PC-9 (cell line): ENCODE measurements around the gene PGGHG. TPM values are rescaled to one million over a fixed set of nuclear protein-coding genes. Genes with fewer than 3 reads are reported as not detected.

Experiments used
- BruUV-seq: library from RNA; stranded (reverse); fragments of 400-500 nt; replicated peaks from 2 replicates; lab custom pipeline; 2021; lab: Mats Ljungman, UMichigan
- CTCF ChIA-PET: fragments of 300-600 bp; sonication (Branson Sonifier 250); formaldehyde crosslinking; loops from one replicate; lab custom pipeline; 2022; ENCODE audit warnings: antibody characterized with exemption; lab: Charles Lee
- POLR2A ChIA-PET: fragments of 300-600 bp; sonication (Branson Sonifier 250); formaldehyde crosslinking; loops from one replicate; lab custom pipeline; 2022; ENCODE audit warnings: antibody characterized with exemption; ENCODE audit not compliant: unreplicated experiment; lab: Charles Lee
- DNase-seq, 2 experiments: peaks; one replicate each; pipeline versions ENCODE4 v3.0.0 to v3.0.0-alpha.2; 2015 to 2022; ENCODE audit warnings: mixed read lengths in 1 of 2
- H2AFZ ChIP-seq: fragments of 200-600 bp; sonication (generic); 2 replicates; pipeline ENCODE4 v1.8.1; 2017; ENCODE audit warnings: antibody characterized with exemption
- H3F3A ChIP-seq: fragments of 200-600 bp; sonication (generic); 2 replicates; pipeline ENCODE4 v1.8.1; 2017; ENCODE audit warnings: antibody characterized with exemption, mild to moderate bottlenecking, low read depth; ENCODE audit not compliant: insufficient read depth
- H3K27ac ChIP-seq: fragments of 200-600 bp; sonication (generic); 2 replicates; pipeline ENCODE4 v1.6.1; 2016; ENCODE audit warnings: mixed run types
- H3K27me3 ChIP-seq: fragments of 200-600 bp; sonication (generic); 2 replicates; pipeline ENCODE4 v1.6.1; 2016; ENCODE audit warnings: low read depth, mixed run types; ENCODE audit not compliant: insufficient read depth
- H3K36me3 ChIP-seq: fragments of 200-600 bp; sonication (generic); 2 replicates; pipeline ENCODE4 v1.6.1; 2016; ENCODE audit warnings: low read depth, mixed run types
- H3K4me1 ChIP-seq: fragments of 200-600 bp; sonication (generic); replicated peaks from 2 replicates; pipeline ENCODE4 v1.6.1; 2016; ENCODE audit warnings: mixed run types; ENCODE audit not compliant: insufficient read depth
- H3K4me2 ChIP-seq: fragments of 200-600 bp; sonication (generic); 2 replicates; pipeline ENCODE4 v1.6.1; 2017; ENCODE audit warnings: mixed run types
- H3K4me3 ChIP-seq: fragments of 200-600 bp; sonication (generic); 2 replicates; pipeline ENCODE4 v1.6.1; 2016; ENCODE audit warnings: mixed run types
- H3K79me2 ChIP-seq: fragments of 200-600 bp; sonication (generic); 2 replicates; pipeline ENCODE4 v1.6.1; 2017; ENCODE audit warnings: low read depth, mixed run types
- H3K9me2 ChIP-seq: fragments of 200-600 bp; sonication (generic); 2 replicates; pipeline ENCODE4 v1.8.1; 2017; ENCODE audit warnings: mild to moderate bottlenecking; ENCODE audit not compliant: insufficient read depth
- H3K9me3 ChIP-seq: fragments of 200-600 bp; sonication (generic); 2 replicates; pipeline ENCODE4 v1.8.1; 2016; ENCODE audit warnings: low read depth; ENCODE audit not compliant: insufficient read depth
- H4K20me1 ChIP-seq: fragments of 200-600 bp; sonication (generic); 2 replicates; pipeline ENCODE4 v1.8.1; 2017; ENCODE audit not compliant: insufficient read depth
- CTCF ChIP-seq: fragments of 200-600 bp; sonication (generic); conservative IDR thresholded peaks from 2 replicates; pipeline ENCODE4 v1.6.1; 2017; ENCODE audit warnings: mixed run types, antibody characterized with exemption, mild to moderate bottlenecking, moderate library complexity
- EZH2 ChIP-seq: fragments of 200-600 bp; sonication (generic); IDR thresholded peaks from 2 replicates; pipeline ENCODE4 v1.8.0; 2017; ENCODE audit warnings: antibody characterized with exemption, low read depth
- intact Hi-C: fragments of 100-400 bp; cut with micrococcal nuclease; formaldehyde crosslinking; loops from one replicate; pipeline ENCODE4 v1.10.0; 2022; ENCODE audit not compliant: unreplicated experiment
- total RNA-seq: library from RNA; stranded (reverse); gene quantifications from 2 replicates; pipeline ENCODE4 v1.2.3, GENCODE V29; 2021

PGGHG gene
- total RNA-seq, 1 experiment from 2014 or later: 68.6 TPM

- DNase-seq: no peak
- Histone ChIP-seq H3K9me3 (no peaks in the 10 kb centered on the region), H3K9me2 (no peaks in the 10 kb centered on the region), H3K27me3 (no peaks in the 10 kb centered on the region), H2AFZ (no peak overlapping the region), H3K4me1 (no peaks in the 10 kb centered on the region), H3K27ac (no peak overlapping the region), H3K79me2 (no peaks in the 10 kb centered on the region), H3K36me3 (no peaks in the 10 kb centered on the region), H3K4me2 (no peak overlapping the region), H3K4me3 (no peak overlapping the region), H4K20me1 (no peaks in the 10 kb centered on the region), H3F3A (no peaks in the 10 kb centered on the region)
- ChIA-PET CTCF (no interaction called here), POLR2A (no interaction called here)
- intact Hi-C loops: no loop called here
- TF ChIP-seq CTCF (no peak), EZH2 (no peak)
- no TSS peak for BruUV-seq
Measured at GRCh38 chr11:272931-273198, 16.1 kb upstream of the PGGHG start.

- intact Hi-C loops: no loop called here
- Histone ChIP-seq H3K4me3 (no peak overlapping the region), H3K79me2 (no peaks in the 10 kb centered on the region), H3F3A (no peaks in the 10 kb centered on the region), H3K9me3 (no peaks in the 10 kb centered on the region), H3K27me3 (no peaks in the 10 kb centered on the region), H3K4me1 (no peaks in the 10 kb centered on the region), H3K9me2 (no peaks in the 10 kb centered on the region), H2AFZ (no peak overlapping the region), H4K20me1 (no peaks in the 10 kb centered on the region), H3K36me3 (no peaks in the 10 kb centered on the region), H3K27ac (no peak overlapping the region), H3K4me2 (no peak overlapping the region)
- DNase-seq: no peak
- no TSS peak for BruUV-seq
- ChIA-PET POLR2A (no interaction called here), CTCF (no interaction called here)
- TF ChIP-seq EZH2 (no peak), CTCF (no peak)
Measured at GRCh38 chr11:276219-276618, 12.7 kb upstream of the PGGHG start.

- Histone ChIP-seq H3K27me3 (no peaks in the 10 kb centered on the region), H3K4me2 (no peak within 1 kb of the TSS), H3K4me1 (no peaks in the 10 kb centered on the region), H4K20me1 (no peaks in the 10 kb centered on the region), H3K79me2 (no peaks in the 10 kb centered on the region), H2AFZ (no peak within 1 kb of the TSS), H3K36me3 (no peaks in the 10 kb centered on the region), H3K9me3 (no peaks in the 10 kb centered on the region), H3K27ac (no peak within 1 kb of the TSS), H3F3A (no peaks in the 10 kb centered on the region), H3K4me3 (no peak within 1 kb of the TSS), H3K9me2 (no peaks in the 10 kb centered on the region)
- TF ChIP-seq EZH2 (no peak), CTCF (no peak)
- POLR2A ChIA-PET: no interaction called here
- CTCF ChIA-PET: no interaction called here
- BruUV-seq: no TSS peak
- DNase-seq: no peak
- intact Hi-C loops: no loop called here
Measured at GRCh38 chr11:278001-278951, 10.7 kb upstream of the PGGHG start, which contains the start of gene NLRP6. Gene NLRP6 (plus strand): TSS chr11:278407. CDS start chr11:278570, 163 bp downstream.
